Kidney (tissue), 14 donors: ENCODE data around the gene ZNF883. TPM values are rescaled to one million over a fixed set of nuclear protein-coding genes. Genes with fewer than 3 reads are reported as not detected.

Experiments used
- DNase-seq, 5 donors: peaks; one replicate each; pipeline ENCODE4 v3.0.0-alpha.2; 2013 to 2020
- FAIRE-seq: peaks from 2 replicates; lab custom pipeline; 2012; peaks lifted over from hg19 to GRCh38; lab: Jason Lieb, UNC
- H3K27ac ChIP-seq, 2 donors: one replicate each; pipeline ENCODE4 v1.7.0; 2013; ENCODE audit warnings: low read depth in 2 of 2, low read length in 2 of 2, inconsistent platforms in 1 of 2
- H3K27me3 ChIP-seq: one replicate; pipeline ENCODE4 v1.7.1; 2013; ENCODE audit warnings: low read length, inconsistent platforms; ENCODE audit not compliant: control insufficient read depth, insufficient read depth
- H3K36me3 ChIP-seq, 3 donors: one replicate each; pipeline versions ENCODE4 v1.7.0 to v1.7.1; 2013; ENCODE audit warnings: low read length in 3 of 3, control low read depth in 1 of 3, inconsistent platforms in 1 of 3; ENCODE audit not compliant: insufficient read depth in 3 of 3, control insufficient read depth in 2 of 3
- H3K4me1 ChIP-seq, 3 donors: one replicate each; pipeline versions ENCODE4 v1.7.0 to v1.7.1; 2013; ENCODE audit warnings: low read length in 3 of 3, inconsistent platforms in 1 of 3, low read depth in 1 of 3; ENCODE audit not compliant: control insufficient read depth in 2 of 3, insufficient read depth in 2 of 3
- H3K4me3 ChIP-seq, 3 donors: one replicate each; pipeline versions ENCODE4 v1.7.0 to v1.8.1; 2013; ENCODE audit warnings: low read length in 3 of 3, control low read depth in 1 of 3, inconsistent platforms in 1 of 3
- H3K9ac ChIP-seq, 3 donors: one replicate each; pipeline versions ENCODE4 v1.7.0 to v1.7.1; 2013; ENCODE audit warnings: low read length in 3 of 3, control low read depth in 1 of 3, inconsistent platforms in 1 of 3
- H3K9me3 ChIP-seq, 3 donors: one replicate each; pipeline versions ENCODE4 v1.7.0 to v1.7.1; 2013; ENCODE audit warnings: low read length in 3 of 3, control low read depth in 1 of 3, inconsistent platforms in 1 of 3; ENCODE audit not compliant: control insufficient read depth in 2 of 3, insufficient read depth in 1 of 3
- CTCF ChIP-seq: IDR thresholded peaks from 3 replicates; pipeline ENCODE4 v1.5.1; 2012; ENCODE audit warnings: mild to moderate bottlenecking, moderate library complexity, borderline replicate concordance; ENCODE audit not compliant: insufficient read depth; ENCODE audit errors: extremely low read depth
- intact Hi-C: fragments of 100-400 bp; cut with DNase I; formaldehyde crosslinking; loops from one replicate; pipeline ENCODE4 v1.11.1; 2022
- polyA plus RNA-seq: library from polyadenylated mRNA; stranded (reverse); fragments of 350-450 nt; fragmentation: Illumina TruSeq; extraction: RNeasy Lipid Tissue Mini Kit (QIAGEN cat#74804); gene quantifications from one replicate; pipeline ENCODE4 v1.2.3, GENCODE V29; 2014; ENCODE audit warnings: low read depth, low replicate concordance; ENCODE audit not compliant: insufficient read depth
- total RNA-seq: library from RNA; stranded (reverse); fragmentation: NEBNext Ultra II Directional; extraction: Animal tissue kit (Norgen Biotek cat#: 25700); gene quantifications from one replicate; pipeline ENCODE4 v1.2.1, GENCODE V29; 2021
- donor health status: control.
- donor health status: control.
- donor health status: control.
- donor health status: control.
- donor health status: control.
- donor health status: DM: yes; HTN: yes; CAD: no.
- donor health status: Normal renal cell carcinoma (clear cell type).

The ZNF883 gene
- total and polyA plus RNA-seq, 2 donors from 2014 or later = 2.9 to 3.0 TPM

GRCh38 chr9:113057193-113057592 is 45.2 kb upstream of the ZNF883 start:
- no peaks in the 10 kb centered on the region for H3K36me3 ChIP-seq
- H3K9me3 ChIP-seq = peaks cover 2 to 50% (median 24%) of the 10 kb centered on the region in 3 donors
- H3K9ac ChIP-seq = peak overlapping the region in 2 of 3 donors; percentile 61 to 98
- no peak for FAIRE-seq
- peak in 1 of 5 donors; percentile 8 for DNase-seq
- H3K27me3 ChIP-seq = peaks cover 12% of the 10 kb centered on the region
- peak overlapping the region; percentile 90 to 100 (median 99) for H3K4me3 ChIP-seq
- intact Hi-C loops = no loop called here
- H3K4me1 ChIP-seq = peaks cover 0 to 2% (median 0%) of the 10 kb centered on the region in 3 donors
- H3K27ac ChIP-seq = no peak overlapping the region
- no peak for TF ChIP-seq CTCF

GRCh38 chr9:113056191-113057106 is 44.5 kb upstream of the ZNF883 start, which contains the start of gene ZFP37:
ZFP37 (minus strand) TSS chr9:113056724; CDS start chr9:113056688, 36 bp downstream.
- Histone ChIP-seq H3K36me3 (no peaks in the 10 kb centered on the region), H3K27me3 (peaks cover 9% of the 10 kb centered on the region), H3K9me3 (peaks cover 2 to 57% (median 27%) of the 10 kb centered on the region in 3 donors), H3K9ac (peak within 1 kb of the TSS; percentile 54 to 98 (median 61)), H3K4me3 (peak within 1 kb of the TSS; percentile 90 to 100 (median 99)), H3K27ac (no peak within 1 kb of the TSS), H3K4me1 (peaks cover 0 to 2% (median 0%) of the 10 kb centered on the region in 3 donors)
- peak; percentile 35 for FAIRE-seq
- TF ChIP-seq CTCF = no peak
- peak; percentile 93 to 98 (median 96) for DNase-seq
- intact Hi-C loops = no loop called here

GRCh38 chr9:113042884-113043657 is 31.1 kb upstream of the ZNF883 start:
- no peak for FAIRE-seq
- no peaks in the 10 kb centered on the region for H3K27me3 ChIP-seq
- no peak overlapping the region for H3K9ac ChIP-seq
- DNase-seq = no peak
- peak overlapping the region in 1 of 3 donors; percentile 4 for H3K4me3 ChIP-seq
- intact Hi-C loops = no loop called here
- peaks cover 22 to 93% (median 53%) of the 10 kb centered on the region in 3 donors for H3K9me3 ChIP-seq
- TF ChIP-seq CTCF = no peak
- no peaks in the 10 kb centered on the region for H3K4me1 ChIP-seq
- peaks cover 16 to 40% (median 19%) of the 10 kb centered on the region in 3 donors for H3K36me3 ChIP-seq
- H3K27ac ChIP-seq = no peak overlapping the region
